Neural progenitor cell (in vitro differentiated cells): ENCODE data around the gene NOP53.
A peak's percentile ranks its signal among the peaks of the same experiment; 100 is the strongest.

Experiments
- CTCF ChIP-seq: fragments of 200-600 bp; sonication (generic); IDR thresholded peaks from 2 replicates; pipeline ENCODE4 v1.5.1; 2017; ENCODE audit warnings: antibody characterized with exemption, mild to moderate bottlenecking
- EZH2 ChIP-seq: fragments of 200-600 bp; sonication (generic); IDR thresholded peaks from 2 replicates; pipeline ENCODE4 v1.6.1; 2017; ENCODE audit warnings: antibody characterized with exemption, mild to moderate bottlenecking, moderate library complexity
- EZH2phosphoT487 ChIP-seq: fragments of 200-600 bp; sonication (generic); IDR thresholded peaks from 2 replicates; pipeline ENCODE4 v1.6.1; 2017; ENCODE audit warnings: antibody characterized with exemption

- TF ChIP-seq CTCF, result peak; percentile 86
- TF ChIP-seq EZH2, result no peak
- no peak for TF ChIP-seq EZH2phosphoT487
These were observed 32.0 kb upstream of the NOP53 start, which contains the start of gene EHD2 for GRCh38 chr19:47713046-47714021.
